A673 (cell line): ENCODE results near the gene ADAM12. TPM values are rescaled to one million over a fixed set of nuclear protein-coding genes. Genes with fewer than 3 reads are reported as not detected.

ENCODE experiments used
- BruUV-seq: library from RNA; stranded (reverse); fragments of 400-500 nt; replicated peaks from 2 replicates; lab custom pipeline; 2021; lab: Mats Ljungman, UMichigan
- CTCF ChIA-PET: fragments of 300-600 bp; sonication (Branson Sonifier 250); formaldehyde crosslinking; loops from one replicate; lab custom pipeline; 2022; ENCODE audit warnings: antibody characterized with exemption; lab: Charles Lee
- POLR2A ChIA-PET: fragments of 300-600 bp; sonication (Branson Sonifier 250); formaldehyde crosslinking; loops from one replicate; lab custom pipeline; 2022; ENCODE audit warnings: antibody characterized with exemption; ENCODE audit not compliant: low non-redundant PET; lab: Charles Lee
- DNase-seq: peaks from one replicate; pipeline ENCODE4 v3.0.0-alpha.2; 2015; ENCODE audit warnings: low spot score
- H3K27ac ChIP-seq: fragments of 200-600 bp; sonication (generic); 2 replicates; pipeline ENCODE4 v1.5.1; 2016; ENCODE audit warnings: mixed run types, low read depth, mild to moderate bottlenecking, mixed read lengths, antibody characterized with exemption, low read length; ENCODE audit not compliant: poor library complexity, severe bottlenecking
- H3K27me3 ChIP-seq: fragments of 200-600 bp; sonication (generic); replicated peaks from 2 replicates; pipeline ENCODE4 v1.6.1; 2017; ENCODE audit warnings: mixed run types, low read depth, mild to moderate bottlenecking, mixed read lengths, antibody characterized with exemption, low read length; ENCODE audit not compliant: insufficient read depth, poor library complexity
- H3K36me3 ChIP-seq: fragments of 200-600 bp; sonication (generic); 2 replicates; pipeline ENCODE4 v1.6.1; 2016; ENCODE audit warnings: mixed run types, mild to moderate bottlenecking, mixed read lengths, antibody characterized with exemption, low read length; ENCODE audit not compliant: insufficient read depth, poor library complexity, severe bottlenecking
- H3K4me1 ChIP-seq: fragments of 200-600 bp; sonication (generic); 2 replicates; pipeline ENCODE4 v1.6.1; 2017; ENCODE audit warnings: mixed run types, mild to moderate bottlenecking, mixed read lengths, antibody characterized with exemption, low read length; ENCODE audit not compliant: insufficient read depth, poor library complexity, severe bottlenecking
- H3K4me3 ChIP-seq: fragments of 200-600 bp; sonication (generic); 2 replicates; pipeline ENCODE4 v1.5.1; 2016; ENCODE audit warnings: low read depth, mixed run types, mild to moderate bottlenecking, mixed read lengths, low read length; ENCODE audit not compliant: poor library complexity, severe bottlenecking
- H3K9me3 ChIP-seq: fragments of 200-600 bp; sonication (generic); 2 replicates; pipeline ENCODE4 v1.6.1; 2016; ENCODE audit warnings: mixed run types, low read depth, mild to moderate bottlenecking, mixed read lengths, antibody characterized with exemption, low read length; ENCODE audit not compliant: poor library complexity, severe bottlenecking
- EZH2 ChIP-seq: fragments of 200-600 bp; sonication (generic); IDR thresholded peaks from 2 replicates; pipeline ENCODE4 v1.6.1; 2017; ENCODE audit warnings: borderline replicate concordance, low read depth, mild to moderate bottlenecking, mixed read lengths, antibody characterized with exemption, low read length; ENCODE audit not compliant: poor library complexity, severe bottlenecking
- intact Hi-C: fragments of 100-400 bp; cut with micrococcal nuclease; formaldehyde crosslinking; loops from one replicate; pipeline ENCODE4 v1.10.0; 2022; ENCODE audit not compliant: unreplicated experiment
- total RNA-seq: library from RNA; stranded (reverse); gene quantifications from 2 replicates; pipeline ENCODE4 v1.2.3, GENCODE V29; 2021
- TF ChIP-seq, protein P1 (sequence below): fragments of 300-800, 200-600 bp; sonication (generic); conservative IDR thresholded peaks from 2 replicates; pipeline ENCODE4 v1.5.1; 2017; ENCODE audit warnings: low read depth, mild to moderate bottlenecking, antibody characterized with exemption, low read length, moderate library complexity, mixed read lengths

Gene ADAM12
- total RNA-seq, 1 experiment from 2014 or later = 0.17 TPM

- no peaks in the 10 kb centered on the region for H3K36me3 ChIP-seq
- no peak for DNase-seq
- H3K4me3 ChIP-seq = no peak overlapping the region
- CTCF ChIA-PET = no interaction called here
- peaks cover 3% of the 10 kb centered on the region for H3K27me3 ChIP-seq
- no peak for TF ChIP-seq EZH2
- TF ChIP-seq, protein P1, sequence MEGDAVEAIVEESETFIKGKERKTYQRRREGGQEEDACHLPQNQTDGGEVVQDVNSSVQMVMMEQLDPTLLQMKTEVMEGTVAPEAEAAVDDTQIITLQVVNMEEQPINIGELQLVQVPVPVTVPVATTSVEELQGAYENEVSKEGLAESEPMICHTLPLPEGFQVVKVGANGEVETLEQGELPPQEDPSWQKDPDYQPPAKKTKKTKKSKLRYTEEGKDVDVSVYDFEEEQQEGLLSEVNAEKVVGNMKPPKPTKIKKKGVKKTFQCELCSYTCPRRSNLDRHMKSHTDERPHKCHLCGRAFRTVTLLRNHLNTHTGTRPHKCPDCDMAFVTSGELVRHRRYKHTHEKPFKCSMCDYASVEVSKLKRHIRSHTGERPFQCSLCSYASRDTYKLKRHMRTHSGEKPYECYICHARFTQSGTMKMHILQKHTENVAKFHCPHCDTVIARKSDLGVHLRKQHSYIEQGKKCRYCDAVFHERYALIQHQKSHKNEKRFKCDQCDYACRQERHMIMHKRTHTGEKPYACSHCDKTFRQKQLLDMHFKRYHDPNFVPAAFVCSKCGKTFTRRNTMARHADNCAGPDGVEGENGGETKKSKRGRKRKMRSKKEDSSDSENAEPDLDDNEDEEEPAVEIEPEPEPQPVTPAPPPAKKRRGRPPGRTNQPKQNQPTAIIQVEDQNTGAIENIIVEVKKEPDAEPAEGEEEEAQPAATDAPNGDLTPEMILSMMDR = no peak
- no peaks in the 10 kb centered on the region for H3K9me3 ChIP-seq
- no TSS peak for BruUV-seq
- no peak overlapping the region for H3K27ac ChIP-seq
- intact Hi-C loops = no loop called here
- POLR2A ChIA-PET = no interaction called here
- no peaks in the 10 kb centered on the region for H3K4me1 ChIP-seq
Observed at GRCh38 chr10:126294451-126294850, 93.8 kb downstream of the ADAM12 start.

DNA sequence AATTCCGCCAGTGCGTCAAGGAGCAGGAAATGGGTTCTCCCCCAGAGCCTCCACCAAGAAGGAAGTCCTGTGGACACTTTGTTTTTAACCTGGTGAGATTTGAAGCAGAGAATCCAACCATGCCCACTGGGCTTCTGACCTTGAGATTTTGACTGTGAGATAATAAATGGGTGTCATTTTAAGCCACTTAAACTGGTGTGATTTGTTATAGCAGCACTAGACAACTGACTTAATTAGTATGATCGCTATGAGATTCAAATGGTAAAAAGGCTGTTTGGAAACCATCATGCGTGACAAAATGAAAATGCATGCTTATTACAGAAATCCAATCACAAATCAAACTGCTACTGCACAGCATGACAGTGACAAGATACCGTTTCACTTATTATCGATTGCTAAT, 98.0 kb downstream of the ADAM12 start:
- POLR2A ChIA-PET = no interaction called here
- Histone ChIP-seq H3K27ac (no peak overlapping the region), H3K4me3 (no peak overlapping the region), H3K9me3 (no peaks in the 10 kb centered on the region), H3K4me1 (no peaks in the 10 kb centered on the region), H3K36me3 (no peaks in the 10 kb centered on the region), H3K27me3 (no peaks in the 10 kb centered on the region)
- CTCF ChIA-PET = no interaction called here
- no peak for TF ChIP-seq EZH2
- TF ChIP-seq, protein P1 = no peak
- no peak for DNase-seq
- BruUV-seq = no TSS peak
- intact Hi-C loops = no loop called here

DNA sequence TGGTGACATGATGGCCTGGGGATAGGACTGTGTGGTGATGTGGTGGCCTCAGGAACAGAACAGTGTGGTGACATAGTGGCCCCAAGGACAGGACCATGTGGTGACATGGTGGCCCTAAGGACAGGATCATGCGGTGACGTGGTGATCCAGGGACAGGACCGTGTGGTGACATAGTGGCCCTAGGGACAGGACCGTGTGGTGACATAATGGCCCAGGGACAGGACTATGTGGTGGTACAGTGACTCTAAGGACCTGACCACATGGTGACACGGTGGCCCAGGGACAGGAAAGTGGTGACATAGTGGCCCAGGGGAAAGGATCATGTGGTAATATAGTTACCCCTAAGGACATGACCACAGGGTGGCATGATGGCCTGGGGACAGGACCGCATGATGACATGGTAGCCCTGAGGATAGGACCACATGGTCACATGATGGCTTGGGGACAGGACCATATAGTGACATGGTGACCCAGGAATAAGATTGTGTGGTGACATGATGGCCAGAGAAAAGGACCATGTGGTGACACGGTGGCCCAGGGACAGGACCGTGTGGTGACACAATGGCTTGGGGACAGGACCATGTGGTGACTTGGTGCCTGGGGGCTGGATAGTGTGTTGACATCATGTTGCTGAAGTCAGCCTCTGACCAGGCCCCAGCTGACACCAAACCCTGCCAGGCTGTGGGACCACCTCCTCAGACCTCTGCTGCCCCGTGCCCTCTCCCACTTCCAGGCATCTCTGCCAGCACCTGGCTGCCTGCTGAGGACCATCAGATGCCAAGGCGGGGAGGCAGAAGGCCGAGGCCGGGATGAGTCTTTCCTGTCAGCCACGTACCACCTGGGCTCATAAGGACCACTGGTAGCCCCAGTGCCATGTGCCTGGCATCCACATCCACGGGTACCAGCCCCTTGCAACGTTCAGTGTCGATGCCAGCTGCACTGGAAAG, 99.5 kb downstream of the ADAM12 start:
- no peak for DNase-seq
- Histone ChIP-seq H3K27me3 (no peaks in the 10 kb centered on the region), H3K4me3 (no peak overlapping the region), H3K27ac (no peak overlapping the region), H3K4me1 (no peaks in the 10 kb centered on the region), H3K36me3 (no peaks in the 10 kb centered on the region), H3K9me3 (no peaks in the 10 kb centered on the region)
- BruUV-seq = no TSS peak
- POLR2A ChIA-PET = no interaction called here
- no peak for TF ChIP-seq EZH2
- TF ChIP-seq, protein P1 = no peak
- CTCF ChIA-PET = no interaction called here
- intact Hi-C loops = no loop called here
